ENCODE results near the gene SLC30A7.
"Not testable (repeated sequence)": the region's sequence is repeated elsewhere in the genome, so short reads cannot be mapped to it uniquely, and the experiment has no call there.

The SLC30A7 gene

DNA sequence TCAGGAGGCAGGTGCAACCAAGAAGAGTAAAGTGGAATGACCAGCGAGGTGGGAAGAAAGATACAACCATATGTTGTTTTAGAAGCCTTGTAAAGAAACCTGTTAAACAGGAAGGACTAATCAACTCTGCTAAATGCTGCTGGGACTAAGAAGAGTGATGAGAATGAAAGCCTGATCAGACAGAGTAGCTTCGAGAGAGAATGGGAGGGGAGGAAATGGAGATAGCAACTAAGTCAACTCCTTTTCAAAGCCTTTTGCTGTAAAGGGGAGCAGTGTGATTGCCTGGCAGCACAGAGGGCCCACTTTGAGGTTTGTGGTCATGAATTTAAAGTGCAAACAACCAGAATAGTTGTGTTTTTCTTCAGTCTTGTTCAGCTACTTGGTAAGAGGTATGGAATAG, 31.4 kb downstream of the SLC30A7 start:
- TF ChIP-seq, protein P1, sequence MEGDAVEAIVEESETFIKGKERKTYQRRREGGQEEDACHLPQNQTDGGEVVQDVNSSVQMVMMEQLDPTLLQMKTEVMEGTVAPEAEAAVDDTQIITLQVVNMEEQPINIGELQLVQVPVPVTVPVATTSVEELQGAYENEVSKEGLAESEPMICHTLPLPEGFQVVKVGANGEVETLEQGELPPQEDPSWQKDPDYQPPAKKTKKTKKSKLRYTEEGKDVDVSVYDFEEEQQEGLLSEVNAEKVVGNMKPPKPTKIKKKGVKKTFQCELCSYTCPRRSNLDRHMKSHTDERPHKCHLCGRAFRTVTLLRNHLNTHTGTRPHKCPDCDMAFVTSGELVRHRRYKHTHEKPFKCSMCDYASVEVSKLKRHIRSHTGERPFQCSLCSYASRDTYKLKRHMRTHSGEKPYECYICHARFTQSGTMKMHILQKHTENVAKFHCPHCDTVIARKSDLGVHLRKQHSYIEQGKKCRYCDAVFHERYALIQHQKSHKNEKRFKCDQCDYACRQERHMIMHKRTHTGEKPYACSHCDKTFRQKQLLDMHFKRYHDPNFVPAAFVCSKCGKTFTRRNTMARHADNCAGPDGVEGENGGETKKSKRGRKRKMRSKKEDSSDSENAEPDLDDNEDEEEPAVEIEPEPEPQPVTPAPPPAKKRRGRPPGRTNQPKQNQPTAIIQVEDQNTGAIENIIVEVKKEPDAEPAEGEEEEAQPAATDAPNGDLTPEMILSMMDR (IDR thresholded peaks at IDR 0.05; ENCODE audit: control extremely low read depth, extremely low read depth, low read depth, missing control alignments) = no peak
- no peak for DNase-seq (ENCODE audit: extremely low spot score)
- ChIA-PET CTCF (interaction anchor here (1.2 to 1.9 kb wide), 3 partner anchors 16 to 362 kb away, joined by 3 to 6 read pairs (median 4); no protein-coding TSS in a partner anchor), POLR2A (no interaction called here)

DNA sequence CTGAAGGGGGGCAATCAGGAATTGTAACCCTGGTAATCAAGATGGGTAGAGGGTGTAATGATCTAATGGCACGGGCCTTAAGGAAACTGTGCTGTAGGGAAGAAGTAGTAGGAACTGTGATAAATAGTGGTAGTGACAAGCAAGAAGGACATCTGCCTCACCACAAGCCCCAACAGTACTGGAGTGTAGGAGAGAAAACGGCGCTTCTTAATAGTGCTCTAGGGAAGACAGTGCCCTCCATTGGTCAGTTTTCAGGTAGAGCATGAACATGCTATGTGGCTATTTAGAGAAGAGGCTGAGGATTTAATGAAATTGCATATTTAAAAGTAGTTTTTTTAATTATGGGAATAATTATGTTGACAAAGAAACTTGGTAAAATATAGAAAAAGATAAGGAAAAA, 32.2 kb downstream of the SLC30A7 start:
- TF ChIP-seq, protein P1 (IDR thresholded peaks at IDR 0.05; ENCODE audit: control extremely low read depth, extremely low read depth, low read depth, missing control alignments) = no peak
- CTCF ChIA-PET = interaction anchor here (1.0 to 1.9 kb wide), 4 partner anchors 15 to 429 kb away, joined by 3 to 6 read pairs (median 4); no protein-coding TSS in a partner anchor
- POLR2A ChIA-PET = no interaction called here
- no peak for DNase-seq (ENCODE audit: extremely low spot score)

DNA sequence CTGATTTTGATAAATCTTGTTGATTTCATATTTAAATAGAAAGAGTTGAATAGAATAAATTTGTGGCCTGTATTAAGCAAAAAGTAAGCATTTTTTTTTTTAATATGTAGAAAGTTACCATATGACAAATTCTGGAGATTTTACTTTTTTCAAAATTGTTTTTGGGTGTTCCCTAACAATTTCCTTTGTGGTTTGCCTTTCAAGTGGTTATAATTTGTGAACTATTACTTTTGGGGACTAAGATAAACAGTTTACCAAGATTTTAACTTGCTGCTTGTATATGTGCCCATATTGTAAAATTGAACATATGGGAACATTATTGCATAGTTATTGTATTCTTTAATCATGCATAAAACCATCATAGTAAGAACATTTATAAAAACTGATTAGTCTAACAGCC, 34.6 kb downstream of the SLC30A7 start:
- TF ChIP-seq, protein P1 (IDR thresholded peaks at IDR 0.05; ENCODE audit: control extremely low read depth, extremely low read depth, low read depth, missing control alignments) = no peak
- no peak for DNase-seq (ENCODE audit: extremely low spot score)
- ChIA-PET POLR2A (no interaction called here), CTCF (interaction anchor here (1.0 kb wide), 1 partner anchor 360 kb away, joined by 3 read pairs; no protein-coding TSS in a partner anchor)

DNA sequence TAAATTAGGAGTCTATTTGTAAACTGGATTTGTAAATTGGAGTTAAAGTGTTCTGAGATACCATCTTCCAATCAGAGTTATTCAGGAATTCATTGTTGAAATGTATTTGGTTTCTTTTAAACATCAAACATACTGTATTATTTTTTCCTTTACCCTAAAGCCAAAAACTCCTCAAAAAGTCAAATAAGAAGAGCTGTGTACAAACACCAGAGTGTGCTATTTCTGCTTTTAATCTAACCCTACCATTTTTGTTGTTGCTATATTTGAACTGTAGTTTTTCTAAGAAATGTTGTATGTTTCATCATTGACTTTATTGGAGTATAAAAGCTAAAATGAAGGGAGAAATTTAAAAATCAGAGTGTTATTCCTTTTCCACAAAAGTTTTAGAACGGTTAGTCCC, 35.8 kb downstream of the SLC30A7 start:
- CTCF ChIA-PET = interaction anchor here (1.8 kb wide), 2 partner anchors 355 to 431 kb away, joined by 4 to 5 read pairs; no protein-coding TSS in a partner anchor
- TF ChIP-seq, protein P1 (IDR thresholded peaks at IDR 0.05; ENCODE audit: control extremely low read depth, extremely low read depth, low read depth, missing control alignments) = no peak
- DNase-seq (ENCODE audit: extremely low spot score) = no peak
- POLR2A ChIA-PET = no interaction called here

DNA sequence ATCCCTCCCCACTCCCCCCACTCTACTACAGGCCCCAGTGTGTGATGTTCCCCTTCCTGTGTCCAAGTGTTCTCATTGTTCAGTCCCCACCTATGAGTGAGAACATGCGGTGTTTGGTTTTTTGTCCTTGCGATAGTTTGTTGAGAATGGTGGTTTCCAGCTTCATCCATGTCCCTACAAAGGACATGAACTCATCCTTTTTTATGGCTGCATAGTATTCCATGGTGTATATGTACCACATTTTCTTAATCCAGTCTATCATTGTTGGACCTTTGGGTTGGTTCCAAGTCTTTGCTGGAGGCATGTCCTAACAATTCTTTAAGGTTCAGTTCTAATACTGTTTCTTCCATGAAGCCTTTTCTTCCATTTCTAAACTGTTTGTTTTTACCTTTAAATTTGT, 37.7 kb downstream of the SLC30A7 start:
- CTCF ChIA-PET = interaction anchor here (1.0 to 1.5 kb wide), 2 partner anchors 356 to 375 kb away, joined by 3 read pairs; no protein-coding TSS in a partner anchor
- POLR2A ChIA-PET; DNase-seq (ENCODE audit: extremely low spot score): not testable (repeated sequence)

DNA sequence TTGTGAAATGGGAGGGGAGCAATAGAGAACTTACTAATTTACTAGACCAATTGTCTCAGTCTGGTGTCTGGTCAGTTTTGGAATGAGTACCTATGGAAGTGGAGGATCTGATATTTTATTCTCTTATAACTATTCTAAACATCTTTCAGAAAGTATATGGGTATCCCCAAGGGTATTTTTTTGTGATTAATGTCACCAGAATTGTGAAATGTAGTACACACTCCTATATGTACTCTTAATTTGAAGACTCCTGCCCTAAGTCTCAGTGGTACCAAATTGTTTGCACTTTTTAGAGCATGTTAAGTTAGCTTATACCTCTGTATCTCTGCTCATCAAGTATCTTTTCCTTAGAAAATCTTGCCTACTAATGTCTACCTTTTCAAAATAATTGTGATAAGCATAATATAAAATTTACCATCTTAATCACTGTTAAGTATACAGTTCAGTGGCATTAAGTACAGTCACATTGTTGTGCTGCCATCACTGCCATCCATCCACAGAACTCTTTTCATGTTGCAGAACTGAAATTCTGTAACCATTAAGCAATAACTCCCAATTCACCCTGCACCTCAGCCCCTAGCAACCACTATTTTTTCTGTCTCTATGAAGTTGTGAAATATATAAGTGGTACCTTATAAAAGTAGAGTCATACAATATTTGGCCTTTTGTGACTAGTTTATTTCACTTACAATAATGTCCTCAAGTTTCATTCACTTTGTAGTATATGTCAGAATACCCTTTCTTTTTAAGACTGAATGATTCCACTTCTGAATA, 40.5 kb downstream of the SLC30A7 start:
- TF ChIP-seq, protein P1 (IDR thresholded peaks at IDR 0.05; ENCODE audit: control extremely low read depth, extremely low read depth, low read depth, missing control alignments) = no peak
- POLR2A ChIA-PET = no interaction called here
- DNase-seq (ENCODE audit: extremely low spot score) = no peak
- CTCF ChIA-PET = interaction anchor here (2.6 to 3.7 kb wide), 2 partner anchors 14 to 352 kb away, joined by 10 to 15 read pairs; no protein-coding TSS in a partner anchor

DNA sequence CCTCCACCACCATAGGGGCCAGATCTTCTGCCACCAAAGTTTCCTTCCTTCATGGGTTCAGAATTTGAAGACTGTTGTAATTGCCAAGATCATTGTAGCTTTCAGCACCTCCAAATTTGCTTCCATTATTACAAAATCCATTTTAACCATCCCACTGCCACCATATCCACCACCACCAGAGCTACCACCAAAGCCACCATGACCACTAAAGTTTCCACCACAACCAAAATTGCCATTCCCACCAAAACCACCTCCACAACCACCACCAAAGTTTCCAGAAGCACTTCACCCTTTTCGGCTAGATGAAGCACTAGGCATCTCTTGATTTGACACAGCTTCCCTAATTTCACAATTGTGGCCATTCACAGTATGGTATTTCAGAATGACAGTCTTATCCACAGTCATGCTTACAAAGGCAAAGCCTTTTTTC, 45.2 kb downstream of the SLC30A7 start:
- ChIA-PET CTCF (interaction anchor here (1.1 to 1.5 kb wide), 4 partner anchors 297 to 350 kb away, joined by 3 to 4 read pairs (median 3); no protein-coding TSS in a partner anchor), POLR2A (interaction anchor here (1.0 kb wide), 1 partner anchor 295 kb away, joined by 8 read pairs; no protein-coding TSS in a partner anchor)
- no peak for DNase-seq (ENCODE audit: extremely low spot score)
- TF ChIP-seq, protein P1 (IDR thresholded peaks at IDR 0.05; ENCODE audit: control extremely low read depth, extremely low read depth, low read depth, missing control alignments) = no peak
